Nucleus accumbens (tissue), 56 donors: ENCODE measurements around the gene FBXL5.

Experiments
- DNase-seq, 56 donors: peaks; one replicate each; lab custom pipeline; 2025; lab: John Stamatoyannopoulos, UW

The FBXL5 gene

DNA sequence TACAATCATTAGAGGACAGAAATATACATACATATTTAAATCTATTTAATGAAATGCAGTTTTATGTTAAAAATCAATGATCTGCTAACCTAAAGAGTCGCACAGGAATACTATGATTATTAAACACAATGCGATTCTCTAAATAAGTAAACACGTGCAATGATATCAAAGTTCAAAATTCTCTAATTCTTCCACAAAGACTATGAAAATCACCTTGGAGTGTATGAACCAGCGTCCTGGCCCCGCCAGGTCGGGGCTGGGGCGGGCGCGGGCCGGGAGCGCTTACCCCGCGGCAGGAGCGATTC is 25.9 kb upstream of the FBXL5 start:
- DNase-seq, result no peak

DNA sequence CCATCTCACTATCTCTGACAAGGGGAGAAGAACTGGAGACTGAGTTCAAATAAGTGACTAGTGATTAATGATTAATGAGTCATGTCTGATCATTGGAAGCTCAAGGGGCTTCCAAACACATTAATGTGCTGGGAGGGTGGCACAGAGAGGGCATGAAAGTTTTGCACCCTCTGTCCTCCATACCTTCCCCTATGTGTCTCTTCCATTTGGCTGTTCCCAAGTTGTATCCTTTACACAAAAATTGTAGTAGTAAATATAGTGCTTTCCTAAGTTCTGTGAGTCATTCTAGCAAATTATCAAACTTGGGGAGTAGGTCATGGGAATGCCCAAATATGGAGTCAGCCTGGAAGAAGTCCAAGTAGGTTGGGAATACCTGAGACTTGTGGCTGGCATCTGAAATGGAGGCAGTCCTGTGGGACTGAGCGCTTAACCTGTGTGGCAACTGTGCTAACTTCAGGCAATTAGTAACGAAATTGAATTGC is 22.4 kb upstream of the FBXL5 start:
- no peak for DNase-seq

- DNase-seq, result no peak
Measured at GRCh38 chr4:15676899-15677298, 21.7 kb upstream of the FBXL5 start.

GRCh38 chr4:15676039-15676438 is 20.9 kb upstream of the FBXL5 start:
- DNase-seq, result no peak

- DNase-seq, result no peak
Measured at GRCh38 chr4:15675356-15675755, 20.2 kb upstream of the FBXL5 start.

DNA sequence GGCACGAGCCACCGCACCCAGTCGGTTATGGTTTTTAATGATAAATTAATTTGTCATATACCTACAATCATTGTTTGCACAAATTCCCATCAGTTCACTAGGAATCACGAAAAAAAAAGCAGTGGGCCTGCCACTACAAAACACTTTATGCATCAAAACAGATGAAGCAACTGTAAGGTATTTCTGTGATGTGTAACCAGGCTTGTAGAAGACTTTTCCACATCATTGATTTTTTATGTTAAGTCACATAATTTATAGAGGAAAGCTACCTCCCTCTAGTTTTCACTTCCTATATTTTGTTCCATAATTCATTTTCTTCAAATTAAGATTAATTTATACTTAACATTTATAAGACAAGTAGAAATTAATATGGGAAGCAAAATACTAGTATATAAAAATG is 19.8 kb upstream of the FBXL5 start:
- DNase-seq, result no peak

DNA sequence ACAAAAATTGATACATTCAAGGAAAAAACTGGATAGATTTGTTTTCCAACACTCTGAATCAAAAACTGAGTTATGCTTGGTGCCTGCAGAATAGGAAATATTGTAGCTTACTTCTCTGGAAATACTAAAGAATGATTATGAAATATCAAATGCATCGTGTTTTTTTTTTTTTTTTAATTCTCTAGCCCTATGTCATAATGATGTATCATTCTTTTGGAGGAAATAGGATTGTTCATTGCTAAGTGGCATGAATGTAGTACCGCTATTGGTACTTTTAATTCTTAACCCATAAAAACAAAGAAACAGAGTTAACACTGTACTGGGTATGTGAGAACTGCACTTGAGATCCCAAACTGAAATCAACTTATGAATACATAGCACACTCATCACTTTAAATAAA is 18.9 kb upstream of the FBXL5 start:
- no peak for DNase-seq

DNA sequence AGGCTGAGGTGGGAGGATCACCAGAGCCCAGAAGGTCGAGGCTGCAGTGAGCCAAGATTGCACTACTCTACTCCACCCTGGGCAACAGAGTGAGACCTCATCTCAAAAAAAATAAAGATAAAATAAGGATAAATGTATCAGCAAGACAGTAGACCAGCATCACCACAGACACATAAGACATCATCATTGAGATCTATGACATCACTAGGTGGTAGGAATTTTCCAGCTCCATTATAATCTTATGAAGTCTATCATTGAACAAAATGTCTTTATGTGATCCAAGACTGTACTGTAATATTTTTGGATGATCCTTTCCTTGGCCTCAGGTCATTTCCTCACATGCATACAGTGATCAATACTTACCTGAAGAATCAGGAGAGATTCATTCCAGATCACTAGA is 18.2 kb upstream of the FBXL5 start:
- DNase-seq, result no peak

- no peak for DNase-seq
Measured at GRCh38 chr4:15672101-15672500, 16.9 kb upstream of the FBXL5 start.

DNA sequence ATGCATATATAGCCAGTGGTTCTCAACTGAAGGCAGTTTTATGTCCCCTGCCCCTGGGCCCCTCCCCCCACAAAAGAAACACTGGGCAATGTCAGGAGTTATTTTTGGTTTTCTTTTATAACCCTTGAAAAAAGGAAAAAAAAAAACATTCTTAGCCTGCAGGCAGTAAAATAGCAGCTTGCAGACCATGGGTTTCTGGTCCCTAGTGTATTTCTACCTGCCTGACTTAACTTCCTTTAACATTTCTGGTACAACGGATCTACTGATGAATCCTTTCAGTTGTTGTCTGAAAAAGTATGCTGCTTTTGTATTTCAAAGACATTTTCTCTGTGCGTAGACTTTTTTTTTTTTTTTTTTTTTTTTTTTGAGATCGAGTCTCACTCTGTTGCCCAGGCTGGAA is 15.4 kb upstream of the FBXL5 start:
- DNase-seq, result no peak

- DNase-seq, result no peak
Measured at GRCh38 chr4:15668566-15669435, 13.6 kb upstream of the FBXL5 start.

GRCh38 chr4:15667006-15667405 is 11.8 kb upstream of the FBXL5 start:
- no peak for DNase-seq

DNA sequence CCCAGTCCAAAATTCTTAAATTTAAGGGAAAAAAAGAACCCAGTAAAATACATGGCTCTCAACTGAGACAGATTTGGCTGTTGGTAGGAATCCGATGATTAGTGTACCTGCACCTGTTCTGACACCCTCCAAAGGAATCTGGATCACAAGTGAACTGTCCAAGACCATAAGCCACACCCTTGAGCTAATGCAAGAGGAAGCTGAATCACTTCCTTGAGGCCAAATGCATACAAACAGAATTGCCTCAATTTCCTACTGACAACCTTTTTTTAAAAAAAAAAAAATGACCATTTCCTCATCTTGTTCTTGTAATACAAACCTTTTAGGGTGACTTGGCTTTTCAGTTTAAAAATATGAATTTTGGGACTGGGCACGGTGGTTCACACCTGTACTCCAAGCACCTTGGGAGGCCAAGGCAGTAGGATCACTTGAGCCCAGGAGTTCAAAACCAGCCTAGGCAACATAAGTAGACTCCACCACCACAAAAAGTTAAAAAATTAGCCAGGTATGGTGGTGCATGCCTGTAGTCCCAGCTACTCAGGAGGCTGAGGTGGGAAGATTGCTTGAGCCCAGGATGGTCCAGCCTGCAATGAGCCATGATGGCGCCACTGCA is 10.7 kb upstream of the FBXL5 start:
- no peak for DNase-seq

DNA sequence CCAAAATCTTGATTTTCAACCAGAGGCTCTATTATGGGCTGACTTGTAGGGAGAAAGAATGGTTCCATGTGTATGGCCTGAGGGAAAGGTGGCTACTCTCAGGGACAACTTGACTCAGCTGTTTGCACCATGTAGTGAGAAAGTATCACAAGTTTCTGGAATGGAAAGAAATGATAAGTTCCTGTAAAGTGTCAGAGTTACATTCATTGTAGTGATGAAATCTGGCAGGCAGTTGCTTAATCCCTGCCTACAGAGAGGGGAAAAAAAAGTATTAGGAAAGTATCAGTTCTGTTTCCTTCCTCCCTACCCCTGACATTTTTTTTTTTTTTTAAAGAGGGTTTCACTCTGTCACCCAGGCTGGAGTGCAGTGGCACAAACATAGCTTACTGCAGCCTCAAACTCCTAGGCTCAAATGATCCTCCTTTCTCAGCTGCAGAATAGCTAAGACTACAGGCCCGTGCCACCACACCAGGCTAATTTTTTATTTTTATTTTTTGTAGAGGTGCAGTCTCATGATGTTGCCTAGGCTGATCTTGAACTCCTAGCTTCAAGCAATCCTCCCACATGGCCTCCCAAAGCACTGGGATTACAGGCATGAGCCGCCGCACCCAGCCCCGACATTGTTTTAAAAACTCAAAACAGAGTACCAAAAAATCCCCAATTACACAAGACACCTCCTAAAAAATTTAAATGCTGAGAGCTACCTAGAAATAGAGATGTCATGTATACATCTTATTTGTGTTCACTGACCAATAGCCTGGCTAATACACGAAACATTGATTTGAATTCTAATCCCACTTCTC is 4.8 kb upstream of the FBXL5 start:
- no peak for DNase-seq

DNA sequence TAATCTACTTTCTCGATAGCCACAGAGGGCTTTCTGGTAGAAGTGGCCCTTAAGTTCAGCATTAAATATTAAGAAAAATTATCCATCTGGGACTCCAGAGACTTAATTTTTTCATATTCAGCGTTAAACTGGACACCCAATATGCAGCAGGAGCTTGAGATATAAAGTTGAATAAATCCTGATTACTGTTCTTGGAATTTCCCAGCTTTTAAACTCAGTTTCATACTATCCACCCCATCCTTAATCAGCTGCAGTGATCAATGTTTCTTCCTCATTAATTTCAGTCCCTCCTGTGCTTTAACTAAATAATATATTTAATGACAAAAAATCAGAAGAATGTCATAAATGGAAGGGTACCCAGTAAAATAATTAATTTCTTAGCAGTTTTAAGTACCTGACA is 3.6 kb upstream of the FBXL5 start:
- DNase-seq, result no peak

DNA sequence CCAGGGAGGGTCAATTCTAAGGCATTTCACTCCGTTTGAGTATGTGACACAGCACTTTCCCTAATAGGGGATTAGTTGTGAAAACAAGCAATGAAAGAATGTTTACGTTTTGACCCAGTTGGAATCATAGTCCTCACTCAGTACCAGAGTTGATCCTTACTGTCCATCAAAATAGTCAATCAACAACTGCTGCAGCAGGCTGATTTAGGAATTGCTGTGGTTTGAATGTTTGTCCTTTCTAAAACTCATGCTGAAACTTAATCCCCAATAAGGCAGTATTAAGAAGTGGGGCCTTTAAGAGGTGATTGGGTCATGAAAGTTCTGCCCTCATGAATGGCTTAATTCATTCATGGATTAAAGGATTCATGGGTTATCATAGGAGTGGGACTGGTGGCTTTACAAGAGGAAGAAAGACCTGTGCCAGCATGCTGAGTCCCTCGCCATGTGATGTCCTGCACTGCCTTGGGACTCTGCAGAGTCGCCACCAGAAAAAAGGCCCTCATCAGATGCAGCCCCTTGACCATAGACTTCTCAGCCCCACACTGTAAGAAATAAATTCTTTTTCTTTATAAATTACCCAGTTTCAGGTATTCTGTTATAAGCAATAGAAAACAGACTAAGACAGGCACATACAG is 3.1 kb upstream of the FBXL5 start:
- no peak for DNase-seq

DNA sequence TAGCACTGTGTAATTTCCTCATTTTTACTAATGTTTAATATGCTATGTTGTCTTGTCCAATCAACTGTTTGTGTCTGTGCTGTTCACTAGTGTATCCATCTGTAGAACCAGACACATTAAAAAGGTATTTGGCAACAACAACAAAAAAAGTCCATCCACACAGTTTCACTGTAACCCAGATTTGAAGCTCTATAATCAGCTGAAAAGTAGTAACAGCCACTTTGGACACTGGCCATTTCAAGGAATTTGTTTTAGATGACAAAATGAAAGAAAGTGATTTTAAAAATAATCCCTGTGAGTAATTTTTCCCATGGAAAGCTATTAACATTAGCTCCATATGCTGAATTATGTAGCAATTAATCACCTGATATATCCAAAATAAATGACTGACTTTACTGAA is 2.2 kb upstream of the FBXL5 start:
- no peak for DNase-seq

DNA sequence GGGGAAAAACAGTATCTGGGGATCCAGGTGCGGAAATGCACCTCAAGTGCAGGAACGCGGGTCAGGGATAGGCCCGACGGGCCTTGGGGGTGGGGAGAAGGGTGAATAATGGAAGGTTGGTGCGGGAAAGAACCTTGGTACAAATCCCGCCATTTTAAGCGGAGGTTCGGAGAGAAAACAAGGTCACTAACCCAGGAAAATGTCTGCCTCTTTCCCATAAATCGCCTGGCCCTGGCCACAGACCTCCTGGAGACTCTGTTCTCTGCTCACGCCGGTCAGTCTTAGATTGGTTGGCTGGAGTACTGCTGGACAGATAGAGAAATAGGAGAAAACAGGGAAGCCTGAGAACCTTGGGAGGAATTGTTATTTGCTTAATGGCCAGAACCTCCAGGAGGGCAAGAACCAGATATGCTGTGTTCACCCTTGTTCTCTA is 897 bp upstream of the FBXL5 start:
- peak in 19 of 56 donors; percentile 8 to 80 (median 53) for DNase-seq

GRCh38 chr4:15654593-15655222 is 449 bp downstream of the FBXL5 start:
- peak in 50 of 56 donors; percentile 1 to 84 (median 50) for DNase-seq

DNA sequence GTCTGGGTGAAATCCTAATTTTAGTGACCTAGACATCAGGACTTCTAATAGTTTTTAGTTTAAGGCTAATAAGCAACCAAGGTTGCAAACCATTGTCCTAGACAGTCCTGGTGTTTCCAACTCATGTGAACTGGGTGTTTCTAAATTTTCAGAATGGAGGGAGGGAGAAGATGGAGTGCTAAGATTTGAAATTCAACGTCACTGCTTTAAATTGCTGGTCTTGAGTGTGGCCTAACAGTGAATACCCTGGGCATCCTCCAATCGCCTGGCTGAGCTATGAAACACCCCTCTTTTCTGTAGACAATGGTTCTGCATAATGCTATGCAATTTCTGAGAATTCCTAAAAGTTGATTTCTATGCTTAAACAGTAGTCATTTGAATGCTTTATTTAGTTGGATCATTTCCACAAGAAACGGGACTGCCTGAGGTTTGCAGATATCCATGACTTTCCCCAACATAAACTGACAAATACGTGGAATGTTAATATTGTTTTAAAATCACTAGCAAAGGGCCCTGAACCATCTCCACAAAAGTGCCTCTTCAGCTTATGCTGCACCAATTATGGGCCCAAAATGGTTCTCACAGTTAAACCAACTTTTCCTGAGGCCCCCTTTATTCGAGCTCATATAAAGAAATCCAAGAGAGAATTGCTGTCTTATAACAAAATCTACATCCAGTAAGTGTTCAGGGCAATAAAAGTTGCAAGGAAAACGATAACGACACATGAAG is 1.1 kb downstream of the FBXL5 start:
- DNase-seq, result peak in 16 of 56 donors; percentile 1 to 62 (median 18)
